Astrocyte of the cerebellum (primary cell): ENCODE results near the gene CDK14.

Experiments
- DNase-seq: peaks from one replicate; pipeline ENCODE4 v3.0.0-alpha.2; 2011; ENCODE audit warnings: low read depth
- H3K4me3 ChIP-seq: 2 replicates; pipeline ENCODE4 v1.5.1; 2011; ENCODE audit warnings: mild to moderate bottlenecking, low read depth, low read length, moderate library complexity
- in situ Hi-C: cut with HindIII; loops from 2 replicates; pipeline ENCODE4 v1.10.0; 2017; ENCODE audit warnings: low sequenced_read_pairs
- TF ChIP-seq, protein P1 (sequence below): IDR thresholded peaks from 2 replicates; pipeline ENCODE4 v1.5.1; 2012; ENCODE audit warnings: low read length, low read depth, moderate library complexity, mild to moderate bottlenecking; ENCODE audit errors: missing control alignments

The CDK14 gene

DNA sequence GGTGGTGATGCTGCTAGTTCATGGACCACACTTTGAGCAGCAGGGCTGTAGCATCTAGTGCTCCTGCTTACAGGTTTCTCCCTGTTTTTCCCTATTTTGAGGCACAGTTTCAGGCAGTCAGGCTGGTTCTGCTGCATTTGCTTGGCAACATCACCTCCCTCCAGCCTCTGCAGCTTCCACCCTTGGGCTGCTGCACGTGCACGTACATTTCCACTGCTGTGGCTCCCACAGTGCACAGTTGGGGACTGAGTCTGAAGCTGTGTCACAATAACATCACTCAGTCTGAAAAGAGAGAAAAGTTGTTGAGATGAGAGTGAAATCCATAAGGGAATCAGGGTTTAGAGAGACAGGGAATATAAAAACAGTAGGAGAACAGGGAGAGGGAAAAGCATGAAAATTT is 437.5 kb downstream of the CDK14 start:
- DNase-seq, result no peak
- in situ Hi-C loops, result no loop called here
- TF ChIP-seq, protein P1, sequence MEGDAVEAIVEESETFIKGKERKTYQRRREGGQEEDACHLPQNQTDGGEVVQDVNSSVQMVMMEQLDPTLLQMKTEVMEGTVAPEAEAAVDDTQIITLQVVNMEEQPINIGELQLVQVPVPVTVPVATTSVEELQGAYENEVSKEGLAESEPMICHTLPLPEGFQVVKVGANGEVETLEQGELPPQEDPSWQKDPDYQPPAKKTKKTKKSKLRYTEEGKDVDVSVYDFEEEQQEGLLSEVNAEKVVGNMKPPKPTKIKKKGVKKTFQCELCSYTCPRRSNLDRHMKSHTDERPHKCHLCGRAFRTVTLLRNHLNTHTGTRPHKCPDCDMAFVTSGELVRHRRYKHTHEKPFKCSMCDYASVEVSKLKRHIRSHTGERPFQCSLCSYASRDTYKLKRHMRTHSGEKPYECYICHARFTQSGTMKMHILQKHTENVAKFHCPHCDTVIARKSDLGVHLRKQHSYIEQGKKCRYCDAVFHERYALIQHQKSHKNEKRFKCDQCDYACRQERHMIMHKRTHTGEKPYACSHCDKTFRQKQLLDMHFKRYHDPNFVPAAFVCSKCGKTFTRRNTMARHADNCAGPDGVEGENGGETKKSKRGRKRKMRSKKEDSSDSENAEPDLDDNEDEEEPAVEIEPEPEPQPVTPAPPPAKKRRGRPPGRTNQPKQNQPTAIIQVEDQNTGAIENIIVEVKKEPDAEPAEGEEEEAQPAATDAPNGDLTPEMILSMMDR, result no peak
- H3K4me3 ChIP-seq, result no peak overlapping the region

- peak; percentile 44 for DNase-seq
Observed at GRCh38 chr7:91034459-91035368, 438.6 kb downstream of the CDK14 start.

GRCh38 chr7:91039033-91039432 is 442.9 kb downstream of the CDK14 start:
- TF ChIP-seq, protein P1, result no peak

More at GRCh38 chr7:91034459-91035368, 438.6 kb downstream of the CDK14 start:
- TF ChIP-seq, protein P1, result peak; percentile 75
- no peak overlapping the region for H3K4me3 ChIP-seq
- in situ Hi-C loops, result no loop called here

GRCh38 chr7:91041141-91041540 is 445.0 kb downstream of the CDK14 start:
- DNase-seq, result no peak
- no peak overlapping the region for H3K4me3 ChIP-seq
- TF ChIP-seq, protein P1, result no peak
- in situ Hi-C loops, result no loop called here

More at GRCh38 chr7:91039033-91039432, 442.9 kb downstream of the CDK14 start:
- no peak overlapping the region for H3K4me3 ChIP-seq
- no peak for DNase-seq
- in situ Hi-C loops, result no loop called here

GRCh38 chr7:91041901-91042484 is 445.9 kb downstream of the CDK14 start:
- in situ Hi-C loops, result no loop called here
- TF ChIP-seq, protein P1, result no peak

GRCh38 chr7:91043186-91043585 is 447.1 kb downstream of the CDK14 start:
- H3K4me3 ChIP-seq, result no peak overlapping the region
- DNase-seq, result no peak
- in situ Hi-C loops, result no loop called here
- TF ChIP-seq, protein P1, result no peak

More at GRCh38 chr7:91041901-91042484, 445.9 kb downstream of the CDK14 start:
- DNase-seq, result no peak
- H3K4me3 ChIP-seq, result no peak overlapping the region
